Immature natural killer cell (primary cell): Measurements from ENCODE around the gene PPP5C. TPM values are rescaled to one million over a fixed set of nuclear protein-coding genes. Genes with fewer than 3 reads are reported as not detected.

Experiments
- DNase-seq, 3 donors: peaks; one replicate each; pipeline ENCODE4 v3.0.0; 2022; ENCODE audit warnings: mixed read lengths in 1 of 3
- H3K27ac Mint-ChIP-seq, 6 donors: one replicate each; pipeline ENCODE4 v1.8.0; 2020; ENCODE audit warnings: mixed read lengths in 6 of 6, mild to moderate bottlenecking in 5 of 6, inconsistent platforms in 4 of 6, moderate library complexity in 3 of 6
- H3K27me3 Mint-ChIP-seq, 3 donors: one replicate each; pipeline ENCODE4 v1.8.0; 2020 to 2021; ENCODE audit warnings: low read depth in 3 of 3, mild to moderate bottlenecking in 3 of 3, mixed read lengths in 3 of 3, moderate library complexity in 3 of 3, inconsistent platforms in 1 of 3
- H3K36me3 Mint-ChIP-seq, 3 donors: one replicate each; pipeline ENCODE4 v1.8.0; 2020; ENCODE audit warnings: mixed read lengths in 3 of 3, inconsistent platforms in 2 of 3, mild to moderate bottlenecking in 2 of 3
- H3K4me1 Mint-ChIP-seq, 2 donors: one replicate each; pipeline ENCODE4 v1.8.0; 2020; ENCODE audit warnings: inconsistent platforms in 2 of 2, mild to moderate bottlenecking in 2 of 2, mixed read lengths in 2 of 2, moderate library complexity in 1 of 2
- H3K4me3 Mint-ChIP-seq, 5 donors: one replicate each; pipeline ENCODE4 v1.8.0; 2020; ENCODE audit warnings: mild to moderate bottlenecking in 5 of 5, mixed read lengths in 5 of 5, inconsistent platforms in 3 of 5, moderate library complexity in 3 of 5
- H3K9me3 Mint-ChIP-seq, 6 donors: one replicate each; pipeline ENCODE4 v1.8.0; 2020; ENCODE audit warnings: mild to moderate bottlenecking in 6 of 6, mixed read lengths in 6 of 6, inconsistent platforms in 4 of 6, moderate library complexity in 3 of 6
- polyA plus RNA-seq, 3 donors: library from polyadenylated mRNA; unstranded; fragments of 300-500 nt; fragmentation: Illumina TruSeq; gene quantifications; one replicate each; pipeline ENCODE4 v1.2.3, GENCODE V29; 2021

The PPP5C gene
- polyA plus RNA-seq, 3 donors from 2014 or later = 25.0 to 80.9 (median 63.8) TPM

DNA sequence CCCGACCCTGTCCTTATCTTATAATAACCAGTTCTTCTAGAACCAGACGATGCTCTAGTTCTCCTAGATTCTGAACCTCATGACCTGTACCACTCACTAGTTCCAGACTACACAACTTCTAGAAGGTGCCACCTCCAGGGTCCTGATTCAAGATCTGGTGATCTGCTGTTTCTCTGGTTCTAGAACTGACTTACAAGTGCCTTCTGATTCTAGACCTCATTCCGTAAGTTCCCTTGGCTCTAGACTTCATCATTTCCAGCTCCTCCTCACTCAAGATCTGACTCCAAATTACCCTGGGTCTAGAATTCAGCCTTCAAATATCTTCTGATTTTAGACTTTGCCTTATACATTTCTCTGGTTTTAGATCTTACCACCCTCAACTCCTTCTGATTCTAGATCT, 5.0 kb upstream of the PPP5C start:
- H3K4me3 Mint-ChIP-seq = no peak overlapping the region
- H3K36me3 Mint-ChIP-seq = no peaks in the 10 kb centered on the region
- H3K27me3 Mint-ChIP-seq = peaks cover 11 to 16% (median 13%) of the 10 kb centered on the region in 3 donors
- H3K27ac Mint-ChIP-seq = no peak overlapping the region
- H3K9me3 Mint-ChIP-seq = peaks cover 0 to 2% (median 0%) of the 10 kb centered on the region in 6 donors
- DNase-seq = no peak
- H3K4me1 Mint-ChIP-seq = peaks cover 12 to 16% of the 10 kb centered on the region in 2 donors

DNA sequence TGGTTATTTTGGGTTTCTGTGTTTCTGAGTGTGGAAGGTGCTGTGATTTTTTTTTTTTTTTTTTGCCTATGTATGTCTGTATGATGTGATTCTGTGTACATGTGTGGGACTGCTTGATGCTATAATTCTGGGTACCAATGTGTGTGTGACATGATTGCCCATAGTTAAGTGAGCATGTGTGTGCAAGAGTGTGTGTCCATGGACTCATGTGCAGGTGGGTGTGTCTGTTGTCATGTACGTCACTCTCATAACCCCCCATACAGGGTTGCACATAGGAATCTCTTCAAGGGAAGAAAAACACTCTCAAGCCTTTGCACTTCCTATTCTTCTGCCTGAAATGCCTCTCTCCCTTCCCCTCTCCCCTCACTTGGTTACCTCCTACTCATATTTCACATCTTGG, 2.5 kb upstream of the PPP5C start:
- Mint-ChIP-seq H3K27ac (no peak overlapping the region), H3K27me3 (peaks cover 15 to 21% (median 21%) of the 10 kb centered on the region in 3 donors), H3K9me3 (peaks cover 0 to 2% (median 0%) of the 10 kb centered on the region in 6 donors), H3K4me3 (no peak overlapping the region), H3K4me1 (peaks cover 36 to 40% of the 10 kb centered on the region in 2 donors), H3K36me3 (peaks cover 0 to 4% (median 0%) of the 10 kb centered on the region in 3 donors)
- DNase-seq = no peak

DNA sequence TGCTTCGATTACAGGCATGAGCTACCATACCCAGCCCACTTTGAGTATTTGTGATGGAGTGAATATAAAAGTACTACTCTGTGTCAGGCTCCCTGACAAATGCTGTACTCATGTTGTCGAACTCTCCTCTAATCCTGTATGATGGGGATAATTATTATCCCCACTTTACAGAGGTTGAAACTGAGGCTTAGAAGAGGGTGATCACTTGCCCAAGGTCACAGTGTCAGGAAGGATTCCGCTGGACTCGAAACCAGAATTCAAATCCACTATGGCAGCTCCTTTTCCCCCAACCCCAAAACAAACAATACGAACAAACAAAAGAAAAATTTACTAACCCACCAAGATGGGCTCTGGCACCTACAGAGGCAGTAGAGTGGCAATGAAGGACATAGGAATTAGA, 1.7 kb upstream of the PPP5C start:
- Mint-ChIP-seq H3K9me3 (peaks cover 0 to 2% (median 0%) of the 10 kb centered on the region in 6 donors), H3K36me3 (peaks cover 0 to 4% (median 0%) of the 10 kb centered on the region in 3 donors), H3K27ac (peak overlapping the region in 3 of 6 donors; percentile 1 to 76 (median 11)), H3K4me3 (peak overlapping the region; percentile 94 to 98 (median 97)), H3K4me1 (peaks cover 44 to 48% of the 10 kb centered on the region in 2 donors), H3K27me3 (peaks cover 18 to 21% (median 21%) of the 10 kb centered on the region in 3 donors)
- no peak for DNase-seq

DNA sequence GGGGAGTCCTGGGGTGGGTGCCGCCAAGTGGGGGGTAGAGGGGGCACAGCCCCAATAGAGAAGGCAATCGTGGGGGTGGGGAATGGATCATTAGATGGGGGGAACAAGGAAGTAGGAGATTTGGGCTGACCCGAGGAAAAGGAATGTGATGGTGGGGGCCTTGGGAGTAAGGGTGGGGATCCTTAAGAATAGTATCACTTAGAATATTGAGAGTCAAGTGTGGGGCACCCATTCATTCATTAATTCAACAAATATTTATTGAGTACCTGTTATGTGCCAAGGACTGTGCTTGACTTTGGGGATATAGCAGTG, 641 bp downstream of the PPP5C start:
- H3K4me3 Mint-ChIP-seq = peak overlapping the region; percentile 94 to 98 (median 97)
- peaks cover 0 to 4% (median 0%) of the 10 kb centered on the region in 3 donors for H3K36me3 Mint-ChIP-seq
- H3K27ac Mint-ChIP-seq = peak overlapping the region; percentile 77 to 94 (median 88)
- DNase-seq = no peak
- peaks cover 17 to 20% (median 17%) of the 10 kb centered on the region in 3 donors for H3K27me3 Mint-ChIP-seq
- no peaks in the 10 kb centered on the region for H3K9me3 Mint-ChIP-seq
- H3K4me1 Mint-ChIP-seq = peaks cover 64 to 70% of the 10 kb centered on the region in 2 donors

DNA sequence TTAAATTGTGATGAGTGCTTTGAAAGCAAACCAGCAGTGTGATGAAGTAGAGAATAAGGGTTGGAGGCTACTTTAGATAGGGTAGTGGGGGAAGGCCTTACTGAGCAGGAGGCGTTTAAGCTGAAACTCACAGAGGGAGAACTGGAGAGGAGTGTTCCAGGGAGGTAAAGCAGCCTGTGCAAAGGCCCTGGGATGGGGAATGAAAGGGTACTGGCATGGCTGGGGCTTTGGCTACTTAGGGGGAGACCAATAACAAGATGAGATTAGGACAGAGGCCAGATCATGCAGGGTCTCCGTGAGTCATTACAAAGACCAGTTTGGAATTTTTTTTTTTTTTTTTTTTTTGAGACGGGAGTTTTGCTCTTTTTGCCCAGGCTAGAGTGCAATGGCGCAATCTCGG, 1.1 kb downstream of the PPP5C start:
- DNase-seq = no peak
- Mint-ChIP-seq H3K36me3 (peaks cover 0 to 4% (median 0%) of the 10 kb centered on the region in 3 donors), H3K27ac (peak overlapping the region in 4 of 6 donors; percentile 77 to 94 (median 88)), H3K4me1 (peaks cover 67 to 74% of the 10 kb centered on the region in 2 donors), H3K27me3 (peaks cover 17 to 20% (median 17%) of the 10 kb centered on the region in 3 donors), H3K9me3 (no peaks in the 10 kb centered on the region), H3K4me3 (peak overlapping the region; percentile 94 to 98 (median 97))

DNA sequence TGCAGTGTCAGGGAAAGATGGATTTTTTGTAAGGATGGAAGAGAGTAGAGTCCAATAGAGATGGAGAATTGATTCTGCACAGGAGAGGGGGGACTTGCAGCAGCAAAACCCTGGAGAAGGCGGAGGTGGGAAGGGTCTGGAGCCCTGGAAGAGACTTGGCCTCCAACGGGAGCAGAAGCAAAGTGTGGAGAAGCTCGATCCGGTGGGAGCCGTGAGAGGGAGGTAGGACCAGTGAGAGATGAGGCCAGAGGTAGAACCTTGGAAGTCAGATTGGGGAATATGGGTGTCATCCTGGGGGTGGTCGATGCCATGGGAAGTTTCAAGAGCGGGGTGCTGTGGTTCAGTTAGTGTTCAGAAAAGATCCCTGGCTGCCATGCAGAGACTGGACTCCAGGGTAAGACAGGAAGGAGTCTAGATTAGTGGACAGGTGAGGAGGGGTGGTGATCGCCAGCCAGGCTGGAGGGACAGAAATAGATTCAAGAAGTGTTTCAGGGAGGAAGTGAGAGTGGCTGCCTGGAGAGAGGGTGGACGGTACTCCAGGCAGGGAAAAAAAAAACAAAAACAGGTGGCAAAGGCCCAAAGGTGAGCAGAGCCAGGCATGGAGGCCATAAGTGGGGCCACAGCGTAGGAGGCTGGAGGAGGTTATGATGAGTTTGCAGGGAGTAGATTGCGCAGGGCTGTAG, 2.6 kb downstream of the PPP5C start:
- peaks cover 69 to 87% of the 10 kb centered on the region in 2 donors for H3K4me1 Mint-ChIP-seq

DNA sequence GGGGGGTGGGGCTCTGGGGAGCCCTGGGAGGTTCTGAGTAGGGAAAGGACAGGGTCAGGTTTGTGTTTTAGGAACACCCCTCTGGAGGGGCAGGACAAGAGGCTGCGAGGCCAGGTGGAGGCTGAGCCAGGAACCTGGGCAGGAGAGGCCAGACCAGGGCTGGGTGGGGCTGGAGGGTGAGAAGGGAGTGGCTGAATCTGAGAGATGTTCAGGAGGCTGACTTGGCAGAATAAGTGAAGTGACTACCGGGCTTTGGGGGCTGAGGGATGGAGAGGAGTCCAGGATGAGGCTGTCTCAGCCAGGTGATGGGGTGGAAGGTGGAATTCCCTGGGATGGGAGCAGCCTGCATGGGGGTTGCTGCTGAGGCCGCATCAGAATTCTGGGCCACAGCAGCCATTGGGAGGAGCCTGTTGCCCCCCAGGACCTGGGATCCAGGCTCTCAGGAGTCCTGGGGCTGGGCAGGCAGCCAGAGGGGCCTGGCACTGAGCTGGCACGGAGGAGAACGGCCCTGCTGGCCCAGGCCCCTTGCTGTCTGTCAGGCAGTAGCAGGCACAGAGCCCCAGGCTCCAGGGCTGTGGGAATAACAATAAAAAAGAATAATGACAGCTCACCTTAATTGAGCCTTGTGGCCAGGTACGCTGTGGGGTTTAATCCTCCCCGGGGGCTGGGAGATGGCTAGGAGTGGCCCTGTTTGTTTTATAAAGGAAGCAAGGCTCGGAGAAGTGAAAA, 3.3 kb downstream of the PPP5C start:
- Mint-ChIP-seq H3K4me3 (peak overlapping the region; percentile 73 to 98 (median 87)), H3K9me3 (no peaks in the 10 kb centered on the region), H3K27ac (peak overlapping the region; percentile 85 to 96 (median 94)), H3K27me3 (peaks cover 15 to 20% (median 17%) of the 10 kb centered on the region in 3 donors), H3K4me1 (peaks cover 69 to 94% of the 10 kb centered on the region in 2 donors), H3K36me3 (peaks cover 0 to 11% (median 7%) of the 10 kb centered on the region in 3 donors)
- DNase-seq = no peak

More for the DNA sequence above, 2.6 kb downstream of the PPP5C start:
- peaks cover 15 to 20% (median 17%) of the 10 kb centered on the region in 3 donors for H3K27me3 Mint-ChIP-seq
- H3K4me3 Mint-ChIP-seq = peak overlapping the region; percentile 73 to 98 (median 95)
- no peak for DNase-seq
- peak overlapping the region; percentile 85 to 96 (median 94) for H3K27ac Mint-ChIP-seq
- H3K36me3 Mint-ChIP-seq = peaks cover 0 to 7% (median 3%) of the 10 kb centered on the region in 3 donors
- H3K9me3 Mint-ChIP-seq = no peaks in the 10 kb centered on the region

DNA sequence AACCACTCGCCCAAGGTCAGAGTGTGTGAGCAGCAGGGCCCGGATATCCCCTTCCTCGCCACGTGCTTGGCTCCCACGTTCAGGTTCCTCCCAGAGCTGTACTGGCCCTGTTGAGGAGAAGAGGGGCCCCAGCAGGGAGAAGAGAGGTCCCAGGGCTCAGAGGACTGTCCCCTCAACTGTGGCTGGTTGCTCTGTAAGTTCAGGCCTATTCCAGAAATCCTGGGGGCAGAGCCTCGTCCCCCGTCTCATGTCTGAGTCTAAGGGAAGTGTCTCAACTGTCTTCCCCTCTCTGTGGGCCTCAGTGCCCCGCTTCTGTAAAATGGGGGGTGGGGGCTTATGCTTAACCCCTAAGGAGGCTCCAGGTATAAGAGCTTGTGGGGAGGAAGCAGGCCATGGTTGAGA, 3.9 kb downstream of the PPP5C start:
- Mint-ChIP-seq H3K4me1 (peaks cover 72 to 95% of the 10 kb centered on the region in 2 donors), H3K4me3 (peak overlapping the region; percentile 74 to 98 (median 87)), H3K27ac (peak overlapping the region; percentile 64 to 96 (median 94)), H3K36me3 (peaks cover 0 to 15% (median 7%) of the 10 kb centered on the region in 3 donors), H3K27me3 (peaks cover 15 to 17% (median 17%) of the 10 kb centered on the region in 3 donors), H3K9me3 (no peaks in the 10 kb centered on the region)
- peak in 2 of 3 donors; percentile 25 to 46 for DNase-seq

DNA sequence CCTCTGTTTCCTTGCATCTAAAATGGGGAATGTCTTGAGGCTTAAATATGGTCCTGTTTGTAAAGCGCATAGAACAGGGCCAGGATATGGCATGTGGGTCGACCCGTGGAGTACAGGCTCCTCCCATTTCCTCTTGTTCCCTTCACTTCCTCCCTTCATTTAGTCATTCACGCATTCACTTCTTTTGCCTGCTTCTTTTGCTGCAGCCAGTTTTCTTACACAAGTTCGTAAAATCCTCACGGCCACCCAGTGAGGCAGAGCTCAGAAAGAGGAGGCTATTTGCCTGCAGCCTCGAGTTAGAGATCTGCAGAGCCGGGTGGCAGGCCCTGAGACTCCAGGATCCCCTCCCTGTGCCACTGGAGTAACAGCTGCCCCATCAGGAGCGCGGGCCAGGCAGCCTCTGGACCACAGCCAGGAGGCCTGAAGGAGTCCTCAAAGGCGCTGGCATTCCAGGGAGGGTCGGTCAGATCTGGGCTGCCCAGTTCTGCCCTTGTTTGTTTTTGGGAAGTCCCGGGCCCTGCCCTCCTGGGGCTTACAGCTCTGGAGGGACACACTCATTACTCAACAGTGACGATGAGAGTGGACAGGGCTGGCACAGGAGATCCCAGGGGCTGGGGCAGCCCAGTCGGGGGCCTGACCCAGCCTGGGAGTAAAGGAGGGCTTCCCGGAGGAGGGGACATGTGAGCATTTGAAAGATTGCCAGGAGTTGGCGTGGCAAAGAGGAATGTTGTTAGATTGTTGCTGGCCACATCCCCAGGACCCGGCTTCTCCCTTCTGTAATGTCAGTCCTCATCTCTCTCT, 4.6 kb downstream of the PPP5C start:
- peaks cover 10 to 13% (median 12%) of the 10 kb centered on the region in 3 donors for H3K27me3 Mint-ChIP-seq
- H3K4me1 Mint-ChIP-seq = peaks cover 66 to 95% of the 10 kb centered on the region in 2 donors
- no peaks in the 10 kb centered on the region for H3K9me3 Mint-ChIP-seq
- H3K4me3 Mint-ChIP-seq = peak overlapping the region; percentile 74 to 98 (median 87)
- H3K27ac Mint-ChIP-seq = peak overlapping the region; percentile 77 to 96 (median 94)
- DNase-seq = peak in 2 of 3 donors; percentile 29
- H3K36me3 Mint-ChIP-seq = peaks cover 0 to 17% (median 7%) of the 10 kb centered on the region in 3 donors

DNA sequence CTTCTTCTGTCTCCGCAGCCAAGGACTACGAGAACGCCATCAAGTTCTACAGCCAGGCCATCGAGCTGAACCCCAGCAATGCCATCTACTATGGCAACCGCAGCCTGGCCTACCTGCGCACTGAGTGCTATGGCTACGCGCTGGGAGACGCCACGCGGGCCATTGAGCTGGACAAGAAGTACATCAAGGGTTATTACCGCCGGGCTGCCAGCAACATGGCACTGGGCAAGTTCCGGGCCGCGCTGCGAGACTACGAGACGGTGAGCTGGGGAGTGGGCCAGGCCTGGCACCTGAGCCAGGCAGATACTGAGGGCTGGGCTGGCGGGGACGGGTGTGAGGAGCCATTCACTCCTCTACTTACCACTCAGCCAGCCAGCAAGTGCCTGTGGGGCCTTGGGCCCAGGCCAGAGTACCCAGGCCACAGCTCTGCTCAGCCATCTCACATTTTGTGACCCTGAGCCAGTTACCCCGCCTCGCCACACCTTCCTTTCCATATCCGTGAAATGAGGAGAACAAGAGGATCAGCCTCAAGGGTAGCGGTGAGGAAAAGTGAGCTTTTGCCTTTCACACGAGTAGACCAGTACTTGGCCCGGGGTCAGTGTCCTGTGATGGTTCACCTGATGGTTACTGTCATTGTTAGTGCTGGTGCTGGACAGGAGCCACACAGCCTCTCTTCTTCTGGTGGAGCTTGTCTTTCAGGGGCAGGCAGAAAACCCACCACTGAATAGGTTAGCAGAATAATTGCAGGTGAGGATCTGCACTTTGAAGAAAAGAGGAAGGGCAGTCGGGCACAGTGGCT, 7.0 kb downstream of the PPP5C start:
- Mint-ChIP-seq H3K27ac (peak overlapping the region in 3 of 6 donors; percentile 44 to 84 (median 76)), H3K27me3 (peaks cover 0 to 4% (median 1%) of the 10 kb centered on the region in 3 donors), H3K9me3 (no peaks in the 10 kb centered on the region), H3K4me3 (peak overlapping the region in 1 of 5 donors; percentile 25), H3K36me3 (peaks cover 0 to 29% (median 8%) of the 10 kb centered on the region in 3 donors), H3K4me1 (peaks cover 42 to 92% of the 10 kb centered on the region in 2 donors)
- DNase-seq = no peak

DNA sequence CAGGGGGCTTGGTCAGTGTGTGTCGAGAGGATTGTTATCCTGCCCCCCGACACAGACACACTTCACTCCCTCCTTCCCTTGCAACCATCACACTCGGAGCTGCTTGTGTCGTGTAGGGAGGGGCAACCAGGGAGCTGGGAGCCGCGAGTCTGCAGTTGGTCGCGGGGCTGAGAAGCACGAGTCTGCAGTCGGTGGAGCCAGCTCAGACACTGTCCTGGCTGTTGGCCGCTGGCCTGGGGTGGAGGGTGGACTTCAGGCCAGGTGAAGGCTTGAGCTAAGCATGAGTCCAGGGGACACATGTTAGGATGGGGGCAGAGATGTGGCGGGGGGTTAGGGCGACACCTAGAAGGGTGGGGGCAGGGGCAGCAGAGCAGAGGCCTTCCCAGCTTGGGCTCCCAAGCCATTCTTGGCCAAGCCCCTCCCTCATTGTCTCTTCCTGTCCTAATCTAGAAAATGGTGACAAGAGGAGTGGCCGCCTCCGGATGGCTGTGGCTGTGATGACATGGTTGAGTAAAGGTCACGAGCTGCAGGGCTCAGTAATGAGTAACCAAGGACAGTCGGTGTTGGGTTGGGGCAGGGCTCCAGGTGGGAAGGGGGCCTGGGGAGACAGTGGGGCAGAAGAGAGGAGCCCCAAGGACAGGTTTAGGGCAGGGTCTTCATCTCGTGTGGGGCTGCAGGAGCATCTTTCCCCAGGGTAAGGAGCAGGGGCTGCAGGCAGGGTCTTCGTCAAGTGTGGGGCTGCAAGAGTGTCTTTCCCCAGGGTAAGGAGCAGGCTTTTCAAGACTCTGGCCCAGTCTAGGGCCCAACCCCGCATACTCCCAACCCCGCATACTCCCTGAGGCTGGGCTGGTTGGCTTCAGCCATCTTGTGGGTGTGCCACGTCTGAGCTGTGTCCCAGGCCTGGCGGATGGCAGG, 8.6 kb downstream of the PPP5C start:
- H3K4me1 Mint-ChIP-seq = peaks cover 33 to 92% of the 10 kb centered on the region in 2 donors
- peak in 1 of 3 donors; percentile 15 for DNase-seq
- peak overlapping the region in 5 of 6 donors; percentile 28 to 90 (median 87) for H3K27ac Mint-ChIP-seq
- H3K27me3 Mint-ChIP-seq = peaks cover 0 to 1% (median 0%) of the 10 kb centered on the region in 3 donors
- H3K36me3 Mint-ChIP-seq = peaks cover 0 to 29% (median 8%) of the 10 kb centered on the region in 3 donors
- peak overlapping the region in 3 of 5 donors; percentile 14 to 52 (median 46) for H3K4me3 Mint-ChIP-seq
- H3K9me3 Mint-ChIP-seq = no peaks in the 10 kb centered on the region
